Osteocyte (in vitro differentiated cells): ENCODE measurements around the gene PNMA3. TPM values are rescaled to one million over a fixed set of nuclear protein-coding genes. Genes with fewer than 3 reads are reported as not detected.

Experiments
- DNase-seq: peaks from one replicate; pipeline ENCODE4 v3.0.0; 2021; ENCODE audit warnings: mixed read lengths; ENCODE audit not compliant: unreplicated experiment; ENCODE audit errors: extremely low spot score
- H3K27ac Mint-ChIP-seq: one replicate; pipeline ENCODE4 v1.8.0; 2021; ENCODE audit warnings: mild to moderate bottlenecking, mixed read lengths; ENCODE audit not compliant: unreplicated experiment
- H3K27me3 Mint-ChIP-seq: one replicate; pipeline ENCODE4 v1.8.0; 2021; ENCODE audit warnings: mixed read lengths; ENCODE audit not compliant: unreplicated experiment
- H3K36me3 Mint-ChIP-seq: one replicate; pipeline ENCODE4 v1.8.0; 2021; ENCODE audit warnings: mixed read lengths; ENCODE audit not compliant: unreplicated experiment
- H3K4me1 Mint-ChIP-seq: one replicate; pipeline ENCODE4 v1.8.0; 2021; ENCODE audit warnings: mixed read lengths; ENCODE audit not compliant: unreplicated experiment
- H3K4me3 Mint-ChIP-seq: one replicate; pipeline ENCODE4 v1.8.0; 2021; ENCODE audit warnings: mild to moderate bottlenecking, moderate library complexity, mixed read lengths; ENCODE audit not compliant: unreplicated experiment
- H3K9me3 Mint-ChIP-seq: one replicate; pipeline ENCODE4 v1.8.0; 2021; ENCODE audit warnings: mixed read lengths; ENCODE audit not compliant: unreplicated experiment
- total RNA-seq: library from RNA; stranded (reverse); gene quantifications from 2 replicates; pipeline ENCODE4 v1.2.1, GENCODE V29; 2021
- TF ChIP-seq, protein P1 (sequence below): fragments of 200-600 bp; sonication (generic); IDR thresholded peaks from 2 replicates; pipeline ENCODE4 v1.5.0; 2021; ENCODE audit warnings: antibody characterized with exemption, mild to moderate bottlenecking, moderate library complexity

Gene PNMA3
- total RNA-seq, 1 donor from 2014 or later, result not detected

DNA sequence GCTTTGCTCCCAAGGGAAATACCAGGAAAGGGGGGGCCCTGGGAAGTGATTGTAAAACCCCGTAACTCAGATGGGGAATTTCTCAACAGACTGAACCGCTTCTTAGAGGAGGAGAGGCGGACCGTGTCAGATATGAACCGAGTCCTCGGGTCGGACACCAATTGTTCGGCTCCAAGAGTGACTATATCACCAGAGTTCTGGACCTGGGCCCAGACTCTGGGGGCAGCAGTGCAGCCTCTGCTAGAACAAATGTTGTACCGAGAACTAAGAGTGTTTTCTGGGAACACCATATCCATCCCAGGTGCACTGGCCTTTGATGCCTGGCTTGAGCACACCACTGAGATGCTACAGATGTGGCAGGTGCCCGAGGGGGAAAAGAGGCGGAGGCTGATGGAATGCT is 1.0 kb downstream of the PNMA3 start:
- no peak overlapping the region for H3K4me3 Mint-ChIP-seq
- TF ChIP-seq, protein P1, sequence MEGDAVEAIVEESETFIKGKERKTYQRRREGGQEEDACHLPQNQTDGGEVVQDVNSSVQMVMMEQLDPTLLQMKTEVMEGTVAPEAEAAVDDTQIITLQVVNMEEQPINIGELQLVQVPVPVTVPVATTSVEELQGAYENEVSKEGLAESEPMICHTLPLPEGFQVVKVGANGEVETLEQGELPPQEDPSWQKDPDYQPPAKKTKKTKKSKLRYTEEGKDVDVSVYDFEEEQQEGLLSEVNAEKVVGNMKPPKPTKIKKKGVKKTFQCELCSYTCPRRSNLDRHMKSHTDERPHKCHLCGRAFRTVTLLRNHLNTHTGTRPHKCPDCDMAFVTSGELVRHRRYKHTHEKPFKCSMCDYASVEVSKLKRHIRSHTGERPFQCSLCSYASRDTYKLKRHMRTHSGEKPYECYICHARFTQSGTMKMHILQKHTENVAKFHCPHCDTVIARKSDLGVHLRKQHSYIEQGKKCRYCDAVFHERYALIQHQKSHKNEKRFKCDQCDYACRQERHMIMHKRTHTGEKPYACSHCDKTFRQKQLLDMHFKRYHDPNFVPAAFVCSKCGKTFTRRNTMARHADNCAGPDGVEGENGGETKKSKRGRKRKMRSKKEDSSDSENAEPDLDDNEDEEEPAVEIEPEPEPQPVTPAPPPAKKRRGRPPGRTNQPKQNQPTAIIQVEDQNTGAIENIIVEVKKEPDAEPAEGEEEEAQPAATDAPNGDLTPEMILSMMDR, result no peak
- peaks cover 13% of the 10 kb centered on the region for H3K27me3 Mint-ChIP-seq
- no peaks in the 10 kb centered on the region for H3K9me3 Mint-ChIP-seq
- no peak overlapping the region for H3K27ac Mint-ChIP-seq
- no peaks in the 10 kb centered on the region for H3K36me3 Mint-ChIP-seq
- no peaks in the 10 kb centered on the region for H3K4me1 Mint-ChIP-seq
- DNase-seq, result no peak

DNA sequence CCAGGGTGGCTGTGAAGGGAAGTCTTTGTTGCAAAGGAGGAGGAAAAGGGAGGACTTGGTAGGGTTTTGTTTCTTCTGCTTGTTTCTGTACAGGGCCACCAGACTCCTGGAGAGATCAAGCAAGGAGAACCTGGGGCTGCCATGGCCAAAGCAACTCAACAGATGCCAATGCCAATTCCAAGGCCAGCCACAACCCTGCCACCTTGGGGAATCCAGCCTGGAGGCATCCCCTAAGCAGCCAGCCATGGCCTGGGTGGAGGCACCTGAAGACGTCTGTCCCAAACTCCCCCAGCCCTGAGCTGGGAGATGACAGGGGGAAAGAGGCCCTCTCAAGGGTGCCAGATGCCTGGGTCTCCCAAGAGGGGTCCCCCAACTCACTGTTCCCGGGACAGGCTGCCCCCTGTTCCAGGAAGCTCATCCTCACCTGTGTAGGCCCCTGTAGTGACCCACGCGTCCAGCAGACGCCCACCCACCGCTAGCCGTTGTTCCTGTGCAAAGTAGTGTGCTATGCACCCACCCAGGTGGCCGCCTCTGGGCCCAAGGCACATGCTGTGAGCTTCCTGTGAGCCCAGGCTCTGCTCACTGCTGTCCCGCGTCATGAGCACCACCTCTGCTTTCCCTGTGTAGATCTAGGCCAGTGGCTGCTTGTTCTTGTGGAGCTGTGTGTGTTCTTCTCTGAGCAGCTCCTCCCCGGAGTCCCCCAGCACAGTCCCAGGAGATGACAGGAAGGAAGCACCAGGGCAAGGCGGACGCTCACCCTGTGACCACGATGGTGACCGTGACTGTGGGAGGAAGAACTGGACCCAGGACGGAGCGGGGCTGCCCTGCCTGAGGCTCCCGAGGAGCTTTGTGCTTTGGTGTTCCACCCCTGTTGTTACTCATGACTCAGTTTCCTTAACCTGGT is 3.2 kb downstream of the PNMA3 start:
- DNase-seq, result no peak
- no peak overlapping the region for H3K4me3 Mint-ChIP-seq
- no peaks in the 10 kb centered on the region for H3K9me3 Mint-ChIP-seq
- TF ChIP-seq, protein P1, result no peak
- H3K4me1 Mint-ChIP-seq, result no peaks in the 10 kb centered on the region
- no peaks in the 10 kb centered on the region for H3K36me3 Mint-ChIP-seq
- no peak overlapping the region for H3K27ac Mint-ChIP-seq
- H3K27me3 Mint-ChIP-seq, result peaks cover 10% of the 10 kb centered on the region

DNA sequence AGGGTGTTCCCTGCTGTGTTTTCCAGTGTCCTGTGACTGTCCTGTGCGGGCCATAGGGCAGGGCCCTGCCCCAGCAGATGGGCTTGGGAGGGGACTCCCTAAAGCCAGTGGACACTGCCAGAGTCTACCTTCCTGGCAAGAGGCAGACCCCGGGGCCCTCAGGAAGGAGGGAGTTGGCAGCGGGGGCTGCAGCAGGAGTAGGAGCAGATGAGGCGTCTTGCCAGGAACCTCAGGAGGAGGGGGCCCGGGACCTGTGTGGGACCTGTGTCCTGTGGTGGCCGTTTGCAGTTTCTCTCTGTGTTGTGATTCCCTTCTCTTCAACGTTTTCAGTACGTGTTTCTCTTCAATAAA is 3.8 kb downstream of the PNMA3 start:
- TF ChIP-seq, protein P1, result no peak
- Mint-ChIP-seq H3K9me3 (no peaks in the 10 kb centered on the region), H3K27ac (no peak overlapping the region), H3K27me3 (peaks cover 8% of the 10 kb centered on the region), H3K4me1 (no peaks in the 10 kb centered on the region), H3K36me3 (no peaks in the 10 kb centered on the region), H3K4me3 (no peak overlapping the region)
- DNase-seq, result no peak

DNA sequence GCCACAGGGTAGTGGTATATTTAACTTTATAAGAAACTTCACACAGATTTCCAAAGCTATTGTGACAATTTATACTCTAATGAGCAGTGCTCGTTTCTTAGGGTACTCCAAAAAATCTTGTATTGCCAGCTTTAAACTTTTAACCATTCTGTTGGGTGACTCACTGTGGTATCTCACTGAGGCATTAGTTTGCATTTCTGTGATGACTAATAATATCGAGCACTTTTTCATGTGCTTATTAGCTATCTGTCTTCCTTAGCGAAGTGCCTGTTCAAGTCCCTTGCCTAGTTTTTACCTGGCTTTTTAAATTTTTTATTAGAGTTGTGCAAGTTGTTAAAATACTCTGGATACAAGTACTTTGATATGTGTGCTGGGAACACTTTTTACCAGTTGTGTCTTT is 5.5 kb downstream of the PNMA3 start:
- no peak for DNase-seq
- no peak overlapping the region for H3K27ac Mint-ChIP-seq

DNA sequence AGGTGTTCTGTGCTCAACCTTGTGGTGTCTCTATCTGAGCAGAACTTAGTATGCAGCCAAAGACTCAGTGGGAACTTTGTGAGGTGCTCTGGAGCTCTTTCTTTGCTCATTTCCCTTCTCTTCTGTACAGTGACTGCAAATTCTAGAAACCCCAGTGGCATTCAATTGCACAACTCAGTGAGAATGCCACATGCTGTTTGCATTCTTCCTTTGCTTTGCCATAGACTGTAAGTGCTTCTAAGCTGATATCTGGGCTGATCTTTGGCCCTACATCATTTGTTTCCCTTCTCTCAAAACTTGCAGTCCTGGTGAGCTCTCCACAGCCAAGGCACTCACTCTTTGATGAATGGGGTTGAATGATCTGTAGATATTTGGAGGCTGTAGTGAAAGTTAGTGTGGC is 7.0 kb downstream of the PNMA3 start:
- Mint-ChIP-seq H3K27ac (no peak overlapping the region), H3K36me3 (no peaks in the 10 kb centered on the region), H3K9me3 (no peaks in the 10 kb centered on the region), H3K4me1 (no peaks in the 10 kb centered on the region), H3K27me3 (no peaks in the 10 kb centered on the region), H3K4me3 (no peak overlapping the region)
- TF ChIP-seq, protein P1, result no peak
- no peak for DNase-seq

More for the DNA sequence above, 5.5 kb downstream of the PNMA3 start:
- TF ChIP-seq, protein P1, result no peak
- Mint-ChIP-seq H3K9me3 (no peaks in the 10 kb centered on the region), H3K4me3 (no peak overlapping the region), H3K36me3 (no peaks in the 10 kb centered on the region), H3K4me1 (no peaks in the 10 kb centered on the region), H3K27me3 (peaks cover 8% of the 10 kb centered on the region)
